Memory B cell (primary cell): ENCODE measurements around the gene RIIAD1.
A peak's percentile ranks its signal among the peaks of the same experiment; 100 is the strongest.

ENCODE experiments used
- ATAC-seq: fragments of 150-1000 bp; cut with Tn5 transposase; 2 replicates; pipeline ENCODE4 v1.10.0; 2021; ENCODE audit warnings: low read depth, mild to moderate bottlenecking, moderate library complexity
- DNase-seq, 2 donors: peaks; one replicate each; pipeline ENCODE4 v3.0.0; 2022; ENCODE audit warnings: low spot score in 2 of 2
- H3K27ac Mint-ChIP-seq: one replicate; pipeline ENCODE4 v1.8.0; 2022; ENCODE audit warnings: mild to moderate bottlenecking, moderate library complexity, mixed read lengths
- H3K27me3 Mint-ChIP-seq: one replicate; pipeline ENCODE4 v1.8.0; 2022; ENCODE audit warnings: mixed read lengths
- H3K36me3 Mint-ChIP-seq: one replicate; pipeline ENCODE4 v1.8.0; 2022; ENCODE audit warnings: mild to moderate bottlenecking, mixed read lengths
- H3K4me1 Mint-ChIP-seq: one replicate; pipeline ENCODE4 v1.8.0; 2022; ENCODE audit warnings: mixed read lengths
- H3K4me3 Mint-ChIP-seq: one replicate; pipeline ENCODE4 v1.8.0; 2022; ENCODE audit warnings: mild to moderate bottlenecking, moderate library complexity, mixed read lengths
- H3K9me3 Mint-ChIP-seq: one replicate; pipeline ENCODE4 v1.8.0; 2022; ENCODE audit warnings: mixed read lengths

The RIIAD1 gene

GRCh38 chr1:151705146-151705545, 16.2 kb upstream of the RIIAD1 start:
- peaks cover 10% of the 10 kb centered on the region for H3K36me3 Mint-ChIP-seq
- H3K27ac Mint-ChIP-seq: no peak overlapping the region
- H3K27me3 Mint-ChIP-seq: peaks cover 3% of the 10 kb centered on the region
- ATAC-seq (no peak), DNase-seq (no peak)
- H3K9me3 Mint-ChIP-seq: no peaks in the 10 kb centered on the region
- H3K4me1 Mint-ChIP-seq: peaks cover 20% of the 10 kb centered on the region
- H3K4me3 Mint-ChIP-seq: no peak overlapping the region

GRCh38 chr1:151705753-151706463, 15.4 kb upstream of the RIIAD1 start:
- Mint-ChIP-seq H3K4me1 (peaks cover 20% of the 10 kb centered on the region), H3K27me3 (peaks cover 3% of the 10 kb centered on the region), H3K4me3 (no peak overlapping the region), H3K36me3 (peaks cover 3% of the 10 kb centered on the region), H3K9me3 (no peaks in the 10 kb centered on the region), H3K27ac (peak overlapping the region; percentile 65)
- DNase-seq (no peak), ATAC-seq (no peak)

- H3K27me3 Mint-ChIP-seq: peaks cover 3% of the 10 kb centered on the region
- no peaks in the 10 kb centered on the region for H3K36me3 Mint-ChIP-seq
- peaks cover 20% of the 10 kb centered on the region for H3K4me1 Mint-ChIP-seq
- no peak for DNase-seq
- no peak overlapping the region for H3K27ac Mint-ChIP-seq
- no peaks in the 10 kb centered on the region for H3K9me3 Mint-ChIP-seq
- ATAC-seq: no peak
- H3K4me3 Mint-ChIP-seq: no peak overlapping the region
These were observed 14.6 kb upstream of the RIIAD1 start for GRCh38 chr1:151706464-151707415.

GRCh38 chr1:151707541-151708065, 13.7 kb upstream of the RIIAD1 start:
- Mint-ChIP-seq H3K27ac (no peak overlapping the region), H3K4me1 (peaks cover 19% of the 10 kb centered on the region), H3K27me3 (peaks cover 3% of the 10 kb centered on the region), H3K36me3 (no peaks in the 10 kb centered on the region), H3K9me3 (no peaks in the 10 kb centered on the region), H3K4me3 (no peak overlapping the region)
- ATAC-seq: no peak
- no peak for DNase-seq

- DNase-seq: no peak
- Mint-ChIP-seq H3K36me3 (no peaks in the 10 kb centered on the region), H3K27me3 (peaks cover 5% of the 10 kb centered on the region), H3K4me1 (peaks cover 12% of the 10 kb centered on the region), H3K4me3 (no peak overlapping the region), H3K27ac (no peak overlapping the region), H3K9me3 (no peaks in the 10 kb centered on the region)
- ATAC-seq: no peak
These were observed 12.4 kb upstream of the RIIAD1 start for GRCh38 chr1:151708891-151709290.

GRCh38 chr1:151710187-151710840, 11.0 kb upstream of the RIIAD1 start:
- no peaks in the 10 kb centered on the region for H3K36me3 Mint-ChIP-seq
- H3K4me1 Mint-ChIP-seq: peaks cover 10% of the 10 kb centered on the region
- H3K4me3 Mint-ChIP-seq: no peak overlapping the region
- ATAC-seq (peak; percentile 74), DNase-seq (no peak)
- H3K27ac Mint-ChIP-seq: no peak overlapping the region
- H3K27me3 Mint-ChIP-seq: peaks cover 11% of the 10 kb centered on the region
- no peaks in the 10 kb centered on the region for H3K9me3 Mint-ChIP-seq

- H3K4me1 Mint-ChIP-seq: peaks cover 9% of the 10 kb centered on the region
- ATAC-seq: no peak
- no peak overlapping the region for H3K4me3 Mint-ChIP-seq
- H3K9me3 Mint-ChIP-seq: no peaks in the 10 kb centered on the region
- H3K27me3 Mint-ChIP-seq: peaks cover 18% of the 10 kb centered on the region
- H3K36me3 Mint-ChIP-seq: no peaks in the 10 kb centered on the region
- no peak for DNase-seq
- no peak overlapping the region for H3K27ac Mint-ChIP-seq
These were observed 10.1 kb upstream of the RIIAD1 start for GRCh38 chr1:151711044-151711800.

- H3K36me3 Mint-ChIP-seq: no peaks in the 10 kb centered on the region
- H3K4me3 Mint-ChIP-seq: no peak overlapping the region
- ATAC-seq (no peak), DNase-seq (no peak)
- peaks cover 7% of the 10 kb centered on the region for H3K4me1 Mint-ChIP-seq
- no peak overlapping the region for H3K27ac Mint-ChIP-seq
- H3K9me3 Mint-ChIP-seq: no peaks in the 10 kb centered on the region
- H3K27me3 Mint-ChIP-seq: peaks cover 19% of the 10 kb centered on the region
These were observed 9.4 kb upstream of the RIIAD1 start for GRCh38 chr1:151711951-151712350.

GRCh38 chr1:151713044-151713443, 8.3 kb upstream of the RIIAD1 start:
- Mint-ChIP-seq H3K27me3 (peaks cover 24% of the 10 kb centered on the region), H3K9me3 (no peaks in the 10 kb centered on the region)

GRCh38 chr1:151713874-151714273, 7.4 kb upstream of the RIIAD1 start:
- no peaks in the 10 kb centered on the region for H3K36me3 Mint-ChIP-seq
- ATAC-seq: no peak
- H3K9me3 Mint-ChIP-seq: no peaks in the 10 kb centered on the region
- DNase-seq: no peak
- H3K27me3 Mint-ChIP-seq: peaks cover 30% of the 10 kb centered on the region
- H3K27ac Mint-ChIP-seq: no peak overlapping the region
- no peak overlapping the region for H3K4me3 Mint-ChIP-seq
- H3K4me1 Mint-ChIP-seq: peaks cover 10% of the 10 kb centered on the region

More at GRCh38 chr1:151713044-151713443, 8.3 kb upstream of the RIIAD1 start:
- Mint-ChIP-seq H3K4me3 (no peak overlapping the region), H3K36me3 (no peaks in the 10 kb centered on the region), H3K4me1 (peaks cover 10% of the 10 kb centered on the region), H3K27ac (no peak overlapping the region)
- no peak for DNase-seq
- no peak for ATAC-seq

- no peak overlapping the region for H3K4me3 Mint-ChIP-seq
These were observed 6.2 kb upstream of the RIIAD1 start for GRCh38 chr1:151714820-151715725.

GRCh38 chr1:151715726-151716404, 5.5 kb upstream of the RIIAD1 start:
- DNase-seq: no peak
- H3K9me3 Mint-ChIP-seq: no peaks in the 10 kb centered on the region
- no peak for ATAC-seq
- H3K27ac Mint-ChIP-seq: no peak overlapping the region
- H3K4me1 Mint-ChIP-seq: peaks cover 16% of the 10 kb centered on the region
- no peaks in the 10 kb centered on the region for H3K36me3 Mint-ChIP-seq
- peaks cover 37% of the 10 kb centered on the region for H3K27me3 Mint-ChIP-seq
- no peak overlapping the region for H3K4me3 Mint-ChIP-seq

More at GRCh38 chr1:151714820-151715725, 6.2 kb upstream of the RIIAD1 start:
- DNase-seq: no peak
- H3K27me3 Mint-ChIP-seq: peaks cover 36% of the 10 kb centered on the region
- ATAC-seq: no peak
- no peak overlapping the region for H3K27ac Mint-ChIP-seq
- peaks cover 10% of the 10 kb centered on the region for H3K4me1 Mint-ChIP-seq
- H3K36me3 Mint-ChIP-seq: no peaks in the 10 kb centered on the region
- no peaks in the 10 kb centered on the region for H3K9me3 Mint-ChIP-seq
